Left ventricle myocardium inferior (tissue), 1 donor: ENCODE results near the gene PARD3. TPM values are rescaled to one million over a fixed set of nuclear protein-coding genes. Genes with fewer than 3 reads are reported as not detected.
A peak's percentile ranks its signal among the peaks of the same experiment; 100 is the strongest.

Source experiments
- DNase-seq: peaks from one replicate; pipeline ENCODE4 v3.0.0-alpha.2; 2020
- H3K27ac ChIP-seq: fragments of 200-600 bp; replicated peaks from 2 replicates; pipeline ENCODE4 v1.8.0; 2021
- H3K27me3 ChIP-seq: fragments of 200-600 bp; 2 replicates; pipeline ENCODE4 v1.8.0; 2021; ENCODE audit warnings: low read depth
- H3K36me3 ChIP-seq: fragments of 200-600 bp; 2 replicates; pipeline ENCODE4 v1.8.0; 2021
- H3K4me1 ChIP-seq: fragments of 200-600 bp; 2 replicates; pipeline ENCODE4 v1.8.0; 2021
- H3K4me3 ChIP-seq: fragments of 200-600 bp; 2 replicates; pipeline ENCODE4 v1.8.0; 2021; ENCODE audit warnings: mild to moderate bottlenecking, moderate library complexity
- H3K9me3 ChIP-seq: fragments of 200-600 bp; replicated peaks from 2 replicates; pipeline ENCODE4 v1.8.0; 2021
- CTCF ChIP-seq: fragments of 200-600 bp; IDR thresholded peaks from 2 replicates; pipeline ENCODE4 v1.8.0; 2021; ENCODE audit warnings: antibody characterized with exemption, mild to moderate bottlenecking, borderline replicate concordance
- intact Hi-C: fragments of 100-400 bp; cut with micrococcal nuclease; formaldehyde crosslinking; loops from one replicate; pipeline ENCODE4 v1.11.0; 2022
- total RNA-seq: library from RNA; stranded (reverse); fragmentation: NEBNext Ultra II Directional; extraction: Animal tissue kit (Norgen Biotek cat#: 25700); gene quantifications from one replicate; pipeline ENCODE4 v1.2.1, GENCODE V29; 2021
- donor health status: DM: no; HTN: yes; CAD: no; lungs with severe emphysema.

PARD3 gene
- total RNA-seq, 1 donor from 2014 or later: 29.6 TPM

- no peak overlapping the region for H3K4me3 ChIP-seq
- TF ChIP-seq CTCF: no peak
- H3K4me1 ChIP-seq: peaks cover 64% of the 10 kb centered on the region
These were observed 25.1 kb downstream of the PARD3 start for GRCh38 chr10:34789966-34790506.

GRCh38 chr10:34786464-34786863 lies 28.6 kb downstream of the PARD3 start:
- Histone ChIP-seq H3K27me3 (no peaks in the 10 kb centered on the region), H3K27ac (no peak overlapping the region), H3K4me3 (no peak overlapping the region), H3K9me3 (no peaks in the 10 kb centered on the region), H3K4me1 (peaks cover 52% of the 10 kb centered on the region), H3K36me3 (no peaks in the 10 kb centered on the region)
- no peak for TF ChIP-seq CTCF
- intact Hi-C loops: no loop called here
- no peak for DNase-seq

More at GRCh38 chr10:34789966-34790506, 25.1 kb downstream of the PARD3 start:
- H3K27ac ChIP-seq: no peak overlapping the region
- no peaks in the 10 kb centered on the region for H3K36me3 ChIP-seq
- no peak for DNase-seq
- no peaks in the 10 kb centered on the region for H3K27me3 ChIP-seq
- no peaks in the 10 kb centered on the region for H3K9me3 ChIP-seq
- intact Hi-C loops: no loop called here

GRCh38 chr10:34781711-34782110 lies 33.4 kb downstream of the PARD3 start:
- intact Hi-C loops: no loop called here
- no peak for DNase-seq
- H3K27me3 ChIP-seq: no peaks in the 10 kb centered on the region
- no peak overlapping the region for H3K4me3 ChIP-seq
- H3K27ac ChIP-seq: peak overlapping the region; percentile 58
- no peaks in the 10 kb centered on the region for H3K36me3 ChIP-seq
- H3K4me1 ChIP-seq: peaks cover 51% of the 10 kb centered on the region
- H3K9me3 ChIP-seq: no peaks in the 10 kb centered on the region
- TF ChIP-seq CTCF: no peak

GRCh38 chr10:34780818-34781380 lies 34.2 kb downstream of the PARD3 start:
- no peak for TF ChIP-seq CTCF
- intact Hi-C loops: no loop called here
- no peaks in the 10 kb centered on the region for H3K27me3 ChIP-seq
- H3K9me3 ChIP-seq: no peaks in the 10 kb centered on the region
- peaks cover 51% of the 10 kb centered on the region for H3K4me1 ChIP-seq
- H3K36me3 ChIP-seq: no peaks in the 10 kb centered on the region
- peak; percentile 69 for DNase-seq
- peak overlapping the region; percentile 58 for H3K27ac ChIP-seq
- peak overlapping the region; percentile 30 for H3K4me3 ChIP-seq

- Histone ChIP-seq H3K27me3 (no peaks in the 10 kb centered on the region), H3K4me1 (peaks cover 70% of the 10 kb centered on the region), H3K27ac (no peak overlapping the region), H3K36me3 (no peaks in the 10 kb centered on the region), H3K9me3 (no peaks in the 10 kb centered on the region), H3K4me3 (no peak overlapping the region)
- intact Hi-C loops: no loop called here
- no peak for TF ChIP-seq CTCF
- no peak for DNase-seq
These were observed 36.9 kb downstream of the PARD3 start for GRCh38 chr10:34778237-34778636.
